Mucosa of rectum (tissue), 2 donors: ENCODE data around the gene PSMG3.

Experiments
- H3K27ac ChIP-seq, 2 donors: one replicate each; pipeline ENCODE4 v1.7.0; 2013; ENCODE audit warnings: inconsistent platforms in 2 of 2, low read depth in 2 of 2, low read length in 2 of 2
- H3K27me3 ChIP-seq, 2 donors: one replicate each; pipeline ENCODE4 v1.7.0; 2013; ENCODE audit warnings: low read length in 2 of 2; ENCODE audit not compliant: control insufficient read depth in 2 of 2, insufficient read depth in 2 of 2
- H3K36me3 ChIP-seq, 2 donors: one replicate each; pipeline ENCODE4 v1.7.0; 2013; ENCODE audit warnings: low read length in 2 of 2; ENCODE audit not compliant: control insufficient read depth in 2 of 2, insufficient read depth in 2 of 2
- H3K4me1 ChIP-seq, 2 donors: one replicate each; pipeline ENCODE4 v1.7.0; 2013; ENCODE audit warnings: low read length in 2 of 2, mild to moderate bottlenecking in 1 of 2; ENCODE audit not compliant: control insufficient read depth in 2 of 2, insufficient read depth in 2 of 2
- H3K4me3 ChIP-seq, 2 donors: one replicate each; pipeline ENCODE4 v1.7.0; 2013; ENCODE audit warnings: low read length in 2 of 2
- H3K9ac ChIP-seq, 2 donors: one replicate each; pipeline ENCODE4 v1.7.0; 2013; ENCODE audit warnings: low read length in 2 of 2, low read depth in 1 of 2, mild to moderate bottlenecking in 1 of 2
- H3K9me3 ChIP-seq, 2 donors: one replicate each; pipeline ENCODE4 v1.7.0; 2013; ENCODE audit warnings: low read length in 2 of 2; ENCODE audit not compliant: control insufficient read depth in 2 of 2
- donor health status: healthy.
- donor health status: Normal muscosa, but diverticular disease.

PSMG3 gene

DNA sequence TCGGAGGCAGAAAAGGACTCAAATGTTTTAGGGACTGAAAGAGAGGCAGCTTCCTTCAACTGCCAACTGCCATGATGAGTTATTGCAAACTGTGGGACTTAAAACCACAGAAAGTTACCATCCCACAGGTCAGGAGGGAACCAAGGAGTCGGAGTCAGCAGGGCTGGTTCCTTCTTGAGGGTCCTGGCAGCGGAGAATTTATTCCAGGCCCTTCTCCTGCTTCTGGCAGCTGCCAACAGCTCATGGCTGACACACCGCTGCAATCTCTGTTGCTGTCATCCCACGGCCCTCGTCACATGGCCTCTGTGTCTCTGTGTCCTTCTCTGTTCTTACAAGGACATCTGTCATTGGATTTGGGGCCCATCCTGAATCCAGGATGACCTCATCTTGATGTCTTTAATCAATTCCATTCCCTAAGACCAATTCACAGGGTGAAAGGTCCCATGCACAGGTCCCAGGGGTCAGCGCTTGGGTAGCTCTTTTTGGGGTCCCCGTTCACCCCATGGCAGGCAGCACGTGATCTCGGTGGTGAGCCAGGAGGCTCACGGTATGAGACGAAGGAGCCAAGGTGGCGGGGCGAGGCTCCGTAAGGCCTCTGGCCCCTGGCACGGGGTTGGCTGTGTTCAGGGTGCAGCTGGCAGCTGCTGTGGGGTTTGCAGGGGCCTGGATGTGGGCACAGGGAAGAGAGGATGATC, 27.4 kb upstream of the PSMG3 start:
- H3K4me3 ChIP-seq, result no peak overlapping the region
- H3K9ac ChIP-seq, result no peak overlapping the region
- no peaks in the 10 kb centered on the region for H3K4me1 ChIP-seq
- no peaks in the 10 kb centered on the region for H3K36me3 ChIP-seq
- H3K9me3 ChIP-seq, result no peaks in the 10 kb centered on the region
- H3K27ac ChIP-seq, result no peak overlapping the region
- peaks cover 0 to 5% of the 10 kb centered on the region in 2 donors for H3K27me3 ChIP-seq

DNA sequence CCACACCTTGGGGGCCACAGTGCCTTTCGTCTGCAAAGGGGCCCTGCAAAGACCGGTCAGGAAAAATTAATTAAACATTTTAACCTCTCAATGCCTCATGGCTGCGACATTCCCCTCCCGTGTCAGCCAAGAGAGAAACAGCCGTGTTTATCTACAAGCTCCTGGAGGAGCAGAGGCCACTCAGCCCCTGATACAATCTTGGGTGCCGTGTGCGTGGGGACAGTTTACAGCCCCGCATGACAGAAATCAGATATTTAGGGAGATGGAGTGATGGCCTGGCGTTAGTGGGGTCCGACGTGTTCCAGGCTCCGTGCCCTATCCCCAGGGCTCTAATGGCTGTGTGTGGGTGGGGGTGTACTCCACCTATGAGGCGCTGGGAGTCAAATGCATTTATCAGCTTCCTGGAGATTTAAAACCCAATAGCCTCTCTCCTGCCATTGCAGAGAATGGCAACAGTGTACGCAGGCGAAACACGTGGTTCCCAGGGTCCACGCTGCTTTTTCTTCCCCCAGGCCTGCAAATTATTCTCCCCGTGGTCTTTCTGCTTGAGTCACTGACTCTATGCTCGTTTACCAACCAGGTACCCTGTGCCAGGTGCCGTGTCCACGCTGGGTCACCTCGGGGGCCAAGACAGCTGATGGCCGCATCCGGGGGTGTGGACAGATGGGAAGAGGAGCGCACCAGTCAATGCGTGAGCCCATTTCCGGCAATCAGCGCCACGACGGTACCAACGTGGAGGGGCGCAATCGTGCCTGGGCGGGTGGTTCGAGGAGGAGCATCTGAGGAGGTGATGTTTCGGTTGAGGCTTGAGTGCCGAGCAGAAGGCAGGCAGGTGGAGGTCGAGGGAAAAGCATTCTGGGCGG, 26.6 kb upstream of the PSMG3 start:
- H3K36me3 ChIP-seq, result no peaks in the 10 kb centered on the region
- no peaks in the 10 kb centered on the region for H3K9me3 ChIP-seq
- H3K4me3 ChIP-seq, result no peak overlapping the region
- H3K4me1 ChIP-seq, result no peaks in the 10 kb centered on the region
- no peak overlapping the region for H3K9ac ChIP-seq
- no peak overlapping the region for H3K27ac ChIP-seq
- H3K27me3 ChIP-seq, result peaks cover 5 to 6% of the 10 kb centered on the region in 2 donors

DNA sequence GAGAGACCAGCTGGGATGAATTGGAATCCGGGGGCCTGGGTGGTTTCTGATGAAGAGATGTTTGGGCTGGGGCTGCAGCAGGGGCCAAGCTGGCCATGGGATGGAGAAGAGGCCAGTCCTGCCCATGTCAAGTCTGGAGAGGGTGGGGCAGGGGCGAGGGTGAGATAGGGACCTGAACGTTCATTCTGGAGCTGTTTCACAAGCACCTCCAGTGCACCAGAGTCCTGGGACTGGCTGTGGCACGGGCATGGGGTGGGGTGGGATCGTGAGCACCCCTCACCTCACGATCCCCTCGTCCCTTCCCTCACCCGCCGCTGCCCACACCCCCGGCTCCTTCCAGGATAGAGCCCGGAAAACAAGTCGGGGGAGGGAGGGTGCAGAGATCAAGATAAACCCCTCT, 25.8 kb upstream of the PSMG3 start:
- H3K9me3 ChIP-seq, result no peaks in the 10 kb centered on the region
- no peaks in the 10 kb centered on the region for H3K36me3 ChIP-seq
- no peaks in the 10 kb centered on the region for H3K4me1 ChIP-seq
- peaks cover 4 to 6% of the 10 kb centered on the region in 2 donors for H3K27me3 ChIP-seq
- no peak overlapping the region for H3K4me3 ChIP-seq
- H3K9ac ChIP-seq, result no peak overlapping the region
- no peak overlapping the region for H3K27ac ChIP-seq

DNA sequence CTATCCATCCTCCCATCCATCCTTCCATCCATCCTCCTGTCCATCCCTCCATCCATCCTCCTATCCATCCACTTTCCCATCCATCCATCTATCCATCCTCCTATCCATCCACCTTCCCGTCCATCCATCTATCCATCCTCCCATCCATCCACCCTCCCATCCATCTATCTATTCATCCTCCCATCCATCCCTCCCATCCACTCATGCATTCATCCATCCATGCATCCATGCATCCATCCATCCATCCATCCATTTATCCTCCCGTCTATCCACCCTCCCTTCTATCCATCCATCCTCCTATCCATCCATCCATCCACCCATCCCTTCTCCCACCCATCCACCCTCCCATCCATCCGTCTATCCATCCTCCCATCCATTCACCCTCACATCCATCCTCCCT, 25.2 kb upstream of the PSMG3 start:
- H3K4me1 ChIP-seq, result no peaks in the 10 kb centered on the region
- no peaks in the 10 kb centered on the region for H3K36me3 ChIP-seq
- peaks cover 2 to 6% of the 10 kb centered on the region in 2 donors for H3K27me3 ChIP-seq
- no peak overlapping the region for H3K4me3 ChIP-seq
- no peak overlapping the region for H3K27ac ChIP-seq
- H3K9me3 ChIP-seq, result no peaks in the 10 kb centered on the region
- no peak overlapping the region for H3K9ac ChIP-seq

DNA sequence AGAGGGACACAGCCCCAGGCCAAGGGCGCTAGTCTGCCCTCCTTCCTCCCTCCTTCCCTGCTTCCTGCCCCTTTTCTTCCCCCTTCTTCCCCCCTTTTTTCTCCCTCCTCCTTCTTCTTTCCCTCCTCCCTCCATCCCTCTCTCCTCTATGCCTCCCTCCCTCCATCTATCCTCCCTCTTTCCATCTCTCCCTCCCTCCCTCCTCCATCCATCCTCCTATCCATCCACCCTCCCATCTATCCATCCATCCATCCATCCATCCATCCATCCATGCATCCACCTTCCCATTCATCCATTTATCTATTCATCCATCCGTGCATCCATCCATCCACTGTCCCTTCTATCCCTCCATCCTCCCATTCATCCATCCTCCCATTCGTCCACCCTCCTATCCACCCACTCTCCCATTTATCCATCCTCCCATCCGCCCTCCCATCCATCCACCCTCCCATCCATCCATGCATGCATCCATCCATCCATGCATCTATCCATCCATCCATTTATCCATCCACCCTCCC, 24.1 kb upstream of the PSMG3 start:
- Histone ChIP-seq H3K27me3 (peaks cover 5 to 9% of the 10 kb centered on the region in 2 donors), H3K9ac (no peak overlapping the region), H3K4me3 (no peak overlapping the region), H3K4me1 (no peaks in the 10 kb centered on the region), H3K9me3 (peaks cover 2 to 4% of the 10 kb centered on the region in 2 donors), H3K27ac (no peak overlapping the region), H3K36me3 (no peaks in the 10 kb centered on the region)

DNA sequence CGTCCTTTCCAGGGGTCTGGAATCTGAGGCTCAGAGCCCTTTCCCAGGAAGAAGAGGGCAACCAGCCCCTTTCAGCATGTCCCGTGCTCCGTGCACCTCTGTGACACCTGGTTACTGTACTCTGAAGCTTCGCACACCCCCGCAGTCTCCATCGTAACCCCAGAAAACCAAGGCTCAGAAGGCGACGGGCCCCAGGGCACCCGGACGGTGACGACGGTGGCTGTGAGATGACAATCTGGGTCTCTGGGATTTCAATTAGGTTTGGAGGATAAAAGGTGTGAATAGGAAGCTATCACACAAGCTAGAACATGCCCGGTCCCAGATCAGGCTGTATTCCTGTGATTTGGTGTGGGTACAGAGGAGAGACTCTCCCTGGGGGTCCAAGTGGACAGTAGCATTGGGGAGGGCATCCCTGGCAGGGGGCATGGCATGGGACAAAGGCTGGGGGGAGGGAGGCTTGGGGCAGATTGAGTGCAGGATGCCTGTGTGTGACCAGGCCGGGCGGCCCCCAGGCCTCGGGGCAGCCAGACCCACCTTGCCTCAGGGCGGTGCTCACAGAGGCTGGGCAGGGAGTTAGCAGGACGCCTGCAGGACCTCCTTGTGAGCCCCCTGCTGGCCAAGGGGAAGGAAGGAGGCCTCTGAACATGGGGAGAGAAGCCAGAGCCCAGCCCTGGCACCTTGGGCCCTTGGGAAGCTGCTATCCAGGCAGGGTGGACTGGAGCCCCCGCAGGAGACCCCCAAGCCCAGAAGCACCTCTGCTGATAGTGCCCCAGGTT, 23.4 kb upstream of the PSMG3 start:
- Histone ChIP-seq H3K36me3 (no peaks in the 10 kb centered on the region), H3K27ac (no peak overlapping the region), H3K9ac (no peak overlapping the region), H3K4me1 (no peaks in the 10 kb centered on the region), H3K9me3 (peaks cover 3 to 8% of the 10 kb centered on the region in 2 donors), H3K27me3 (peaks cover 6 to 10% of the 10 kb centered on the region in 2 donors), H3K4me3 (no peak overlapping the region)

DNA sequence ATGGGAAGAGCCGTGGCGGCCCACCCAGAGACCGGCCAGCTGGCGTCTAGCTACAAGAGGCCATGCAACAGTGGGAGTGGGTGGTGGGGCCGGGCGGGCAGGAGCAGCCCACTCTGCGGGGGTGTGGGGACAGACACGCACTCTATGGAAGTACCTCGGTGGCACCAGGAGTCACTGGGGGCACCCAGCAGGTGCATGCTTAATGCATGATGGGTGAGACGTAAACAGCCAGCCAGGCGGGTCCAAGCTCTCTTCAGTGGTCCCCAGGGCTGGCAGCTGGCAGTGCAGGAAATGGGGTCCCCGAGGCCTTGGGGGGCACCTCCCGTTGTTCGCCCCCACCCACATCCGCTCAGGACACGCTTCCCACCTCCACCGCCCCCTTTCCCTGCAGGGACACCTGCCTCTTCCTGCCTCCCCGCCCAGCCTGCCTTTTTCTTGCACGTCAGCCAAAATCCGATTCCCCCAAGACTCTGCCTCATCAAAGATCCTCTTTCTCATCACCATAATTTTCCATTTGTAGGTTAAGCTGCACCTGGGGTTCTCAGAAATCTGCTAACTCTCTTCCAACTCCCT, 22.6 kb upstream of the PSMG3 start:
- Histone ChIP-seq H3K4me3 (no peak overlapping the region), H3K27me3 (peaks cover 6 to 13% of the 10 kb centered on the region in 2 donors), H3K36me3 (no peaks in the 10 kb centered on the region), H3K4me1 (no peaks in the 10 kb centered on the region), H3K27ac (no peak overlapping the region), H3K9me3 (peaks cover 3 to 8% of the 10 kb centered on the region in 2 donors), H3K9ac (no peak overlapping the region)

DNA sequence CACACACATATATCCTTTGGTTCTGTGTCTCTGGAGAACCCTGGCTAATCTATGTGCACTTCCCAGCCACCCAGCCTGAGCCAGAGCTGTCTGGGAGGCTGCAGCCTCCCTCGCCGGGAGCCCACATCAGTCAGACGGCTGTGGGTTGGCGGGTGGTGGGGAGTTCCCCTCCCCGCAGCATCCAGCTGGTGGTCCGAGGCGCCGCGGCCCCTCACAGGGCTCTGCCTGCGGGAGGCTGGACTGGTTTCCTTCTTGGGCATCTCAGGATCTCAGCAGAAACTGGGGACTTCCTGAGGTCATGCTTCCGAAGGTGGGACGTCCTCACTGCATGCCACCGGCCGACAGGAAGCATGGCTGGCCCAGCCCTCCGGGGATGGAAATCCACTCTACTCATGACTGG, 22.0 kb upstream of the PSMG3 start:
- Histone ChIP-seq H3K9me3 (peaks cover 3 to 8% of the 10 kb centered on the region in 2 donors), H3K36me3 (no peaks in the 10 kb centered on the region), H3K4me1 (no peaks in the 10 kb centered on the region), H3K9ac (no peak overlapping the region), H3K4me3 (no peak overlapping the region), H3K27me3 (peaks cover 6 to 15% of the 10 kb centered on the region in 2 donors), H3K27ac (no peak overlapping the region)

DNA sequence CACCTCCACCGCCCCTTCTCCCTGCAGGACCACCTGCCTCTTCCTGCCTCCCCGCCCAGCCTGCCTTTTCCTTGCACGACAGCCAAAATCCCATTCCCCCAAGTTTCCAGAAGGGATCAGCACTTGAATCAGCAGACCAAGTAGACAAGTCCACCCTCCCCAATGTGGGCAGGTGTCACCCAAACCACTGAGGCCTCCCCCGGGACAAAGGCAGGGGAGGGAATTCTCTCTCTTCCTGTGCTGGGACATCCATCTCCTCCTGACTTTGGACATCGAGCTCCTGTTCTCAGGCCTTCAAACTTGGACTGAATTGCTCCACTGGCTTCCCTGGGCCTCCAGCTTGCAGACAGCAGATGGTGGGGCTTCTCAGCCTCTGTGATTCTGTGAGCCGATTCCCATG, 21.6 kb upstream of the PSMG3 start:
- no peaks in the 10 kb centered on the region for H3K4me1 ChIP-seq
- H3K27me3 ChIP-seq, result peaks cover 6 to 19% of the 10 kb centered on the region in 2 donors
- H3K9ac ChIP-seq, result no peak overlapping the region
- H3K36me3 ChIP-seq, result no peaks in the 10 kb centered on the region
- no peak overlapping the region for H3K4me3 ChIP-seq
- H3K27ac ChIP-seq, result no peak overlapping the region
- H3K9me3 ChIP-seq, result peaks cover 3 to 8% of the 10 kb centered on the region in 2 donors
